ENCODE results near the gene SPATA2L.

The SPATA2L gene

DNA sequence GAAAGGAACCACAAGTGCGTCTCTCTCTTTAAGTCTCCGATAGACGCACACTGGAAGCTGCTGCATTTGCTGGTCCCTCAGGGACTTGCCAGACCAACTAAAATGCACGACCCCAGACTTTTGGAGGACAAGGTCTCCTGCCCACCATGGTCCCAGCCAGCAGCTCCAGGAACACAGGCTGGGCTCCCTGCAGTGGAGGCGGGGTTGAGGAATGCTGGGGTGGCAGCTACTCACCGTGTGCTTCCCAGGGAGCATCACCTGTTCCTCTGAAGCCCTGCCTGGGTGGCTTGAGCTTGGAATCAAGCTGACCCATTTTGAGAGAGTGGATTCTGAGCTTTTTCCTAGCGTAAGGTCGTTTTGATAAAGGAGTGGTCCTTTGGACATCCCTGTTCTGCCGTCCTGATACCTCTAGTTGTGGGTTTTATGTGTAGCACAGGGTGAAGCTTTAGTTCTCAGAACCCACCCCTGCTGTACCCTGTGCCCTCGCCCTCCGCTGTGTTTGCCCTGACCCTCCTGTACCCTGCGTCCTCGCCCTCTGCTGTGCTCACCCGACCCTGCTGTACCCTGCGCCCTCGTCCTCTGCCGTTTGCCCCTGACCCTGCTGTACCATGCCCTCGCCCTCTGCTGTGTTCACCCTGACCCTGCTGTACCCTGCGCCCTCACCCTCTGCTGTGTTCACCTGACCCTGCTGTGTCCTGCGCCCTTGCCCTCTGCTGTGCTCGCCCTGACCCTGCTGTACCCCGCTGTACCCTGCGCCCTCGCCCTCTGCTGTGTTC is 30.8 kb upstream of the SPATA2L start:
- H3K4me3 ChIP-seq (ENCODE audit: low read depth, low read length) = no peak overlapping the region
- DNase-seq (ENCODE audit: low read depth) = peak; percentile 12
- TF ChIP-seq, protein P1, sequence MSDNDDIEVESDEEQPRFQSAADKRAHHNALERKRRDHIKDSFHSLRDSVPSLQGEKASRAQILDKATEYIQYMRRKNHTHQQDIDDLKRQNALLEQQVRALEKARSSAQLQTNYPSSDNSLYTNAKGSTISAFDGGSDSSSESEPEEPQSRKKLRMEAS (IDR thresholded peaks at IDR 0.05; ENCODE audit: low read depth, low read length) = no peak
- TF ChIP-seq, protein P2, sequence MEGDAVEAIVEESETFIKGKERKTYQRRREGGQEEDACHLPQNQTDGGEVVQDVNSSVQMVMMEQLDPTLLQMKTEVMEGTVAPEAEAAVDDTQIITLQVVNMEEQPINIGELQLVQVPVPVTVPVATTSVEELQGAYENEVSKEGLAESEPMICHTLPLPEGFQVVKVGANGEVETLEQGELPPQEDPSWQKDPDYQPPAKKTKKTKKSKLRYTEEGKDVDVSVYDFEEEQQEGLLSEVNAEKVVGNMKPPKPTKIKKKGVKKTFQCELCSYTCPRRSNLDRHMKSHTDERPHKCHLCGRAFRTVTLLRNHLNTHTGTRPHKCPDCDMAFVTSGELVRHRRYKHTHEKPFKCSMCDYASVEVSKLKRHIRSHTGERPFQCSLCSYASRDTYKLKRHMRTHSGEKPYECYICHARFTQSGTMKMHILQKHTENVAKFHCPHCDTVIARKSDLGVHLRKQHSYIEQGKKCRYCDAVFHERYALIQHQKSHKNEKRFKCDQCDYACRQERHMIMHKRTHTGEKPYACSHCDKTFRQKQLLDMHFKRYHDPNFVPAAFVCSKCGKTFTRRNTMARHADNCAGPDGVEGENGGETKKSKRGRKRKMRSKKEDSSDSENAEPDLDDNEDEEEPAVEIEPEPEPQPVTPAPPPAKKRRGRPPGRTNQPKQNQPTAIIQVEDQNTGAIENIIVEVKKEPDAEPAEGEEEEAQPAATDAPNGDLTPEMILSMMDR (IDR thresholded peaks at IDR 0.05; ENCODE audit: low read depth, low read length) = no peak
- TF ChIP-seq MYC (IDR thresholded peaks at IDR 0.05; ENCODE audit: low read depth, low read length) (no peak), POLR2A (IDR thresholded peaks at IDR 0.05; ENCODE audit: extremely low read depth, insufficient read length) (no peak)

DNA sequence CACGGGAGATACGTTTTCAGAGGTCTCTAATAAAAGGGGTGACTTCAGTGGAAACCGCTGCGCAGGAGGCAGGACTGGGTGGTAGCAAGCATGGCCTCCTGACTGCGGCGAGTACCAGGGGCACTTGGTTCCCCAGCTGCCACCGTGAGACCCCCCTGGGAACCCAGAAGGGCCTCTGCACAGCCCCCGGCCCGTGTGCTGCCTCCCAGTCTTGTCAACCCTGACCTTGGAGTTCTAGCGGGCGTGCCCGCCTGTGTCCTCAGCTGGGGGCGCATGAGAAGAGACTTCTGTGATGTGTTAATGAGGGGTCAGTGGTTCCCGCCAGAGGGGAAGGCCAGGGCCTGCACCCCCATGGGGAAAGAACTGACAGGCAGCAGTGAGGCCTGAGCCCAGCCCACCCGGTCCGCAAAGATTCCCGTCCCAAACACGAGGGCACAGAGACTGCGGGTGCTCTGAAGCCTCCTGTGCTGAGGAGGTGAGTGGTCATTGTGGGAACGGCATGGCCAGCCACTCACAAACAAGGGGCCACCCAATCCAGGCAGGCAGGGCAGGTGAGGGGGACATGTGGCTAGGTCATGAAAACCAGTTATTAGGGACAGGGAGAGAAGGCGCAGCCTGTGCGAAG is 29.2 kb upstream of the SPATA2L start:
- no peak for DNase-seq (ENCODE audit: low read depth)
- H3K4me3 ChIP-seq (ENCODE audit: low read depth, low read length) = no peak overlapping the region
- TF ChIP-seq MYC (IDR thresholded peaks at IDR 0.05; ENCODE audit: low read depth, low read length) (no peak), POLR2A (IDR thresholded peaks at IDR 0.05; ENCODE audit: extremely low read depth, insufficient read length) (no peak)
- TF ChIP-seq, protein P2 (IDR thresholded peaks at IDR 0.05; ENCODE audit: low read depth, low read length) = no peak
- TF ChIP-seq, protein P1 (IDR thresholded peaks at IDR 0.05; ENCODE audit: low read depth, low read length) = no peak

- no peak for DNase-seq (ENCODE audit: low read depth)
- no peak overlapping the region for H3K4me3 ChIP-seq (ENCODE audit: low read depth, low read length)
- TF ChIP-seq, protein P2 (IDR thresholded peaks at IDR 0.05; ENCODE audit: low read depth, low read length) = no peak
- TF ChIP-seq, protein P1 (IDR thresholded peaks at IDR 0.05; ENCODE audit: low read depth, low read length) = no peak
- TF ChIP-seq POLR2A (IDR thresholded peaks at IDR 0.05; ENCODE audit: extremely low read depth, insufficient read length) = no peak
- TF ChIP-seq MYC (IDR thresholded peaks at IDR 0.05; ENCODE audit: low read depth, low read length) = no peak
These were observed 28.5 kb upstream of the SPATA2L start for GRCh38 chr16:89729863-89730593.

- DNase-seq (ENCODE audit: low read depth) = no peak
- TF ChIP-seq MYC (IDR thresholded peaks at IDR 0.05; ENCODE audit: low read depth, low read length) = no peak
- TF ChIP-seq, protein P2 (IDR thresholded peaks at IDR 0.05; ENCODE audit: low read depth, low read length) = no peak
- TF ChIP-seq, protein P1 (IDR thresholded peaks at IDR 0.05; ENCODE audit: low read depth, low read length) = no peak
- no peak overlapping the region for H3K4me3 ChIP-seq (ENCODE audit: low read depth, low read length)
These were observed 27.8 kb upstream of the SPATA2L start for GRCh38 chr16:89729293-89729692.

DNA sequence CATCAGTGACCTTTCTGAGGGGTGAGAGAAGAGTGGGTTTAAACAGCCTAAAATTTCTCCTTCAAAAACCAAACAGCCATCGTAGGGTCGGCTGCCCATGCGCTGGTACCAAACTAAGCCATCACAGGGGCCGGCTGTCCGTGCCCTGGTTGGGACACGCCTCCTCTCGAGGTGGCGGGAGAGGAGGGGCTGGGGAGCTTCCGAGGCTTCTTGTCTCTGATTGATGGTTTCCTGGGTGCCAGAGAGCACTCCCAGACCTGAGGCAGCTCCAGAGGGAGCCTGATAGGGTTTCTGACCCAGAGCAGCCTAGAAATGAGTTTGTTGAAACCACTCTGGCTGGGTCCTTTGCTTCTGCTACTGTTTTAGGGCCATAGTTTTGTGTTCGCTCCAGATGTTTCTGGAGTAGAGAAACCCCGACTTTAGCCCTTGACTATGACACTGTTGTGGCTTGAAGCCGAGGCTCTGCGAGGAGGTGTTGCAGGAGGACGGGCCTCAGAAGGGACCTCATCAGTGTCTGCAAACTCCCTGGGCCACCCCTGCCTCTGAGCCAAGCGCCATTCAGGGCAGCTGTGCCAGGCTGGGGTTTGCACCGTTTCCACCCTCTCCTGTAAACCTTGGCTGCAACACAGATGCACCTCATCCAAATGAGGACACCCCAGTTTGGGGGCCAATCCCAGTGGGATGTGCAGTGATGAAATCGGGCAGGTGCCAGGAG is 26.1 kb upstream of the SPATA2L start:
- H3K4me3 ChIP-seq (ENCODE audit: low read depth, low read length) = no peak overlapping the region
- TF ChIP-seq MYC (IDR thresholded peaks at IDR 0.05; ENCODE audit: low read depth, low read length) (no peak), POLR2A (IDR thresholded peaks at IDR 0.05; ENCODE audit: extremely low read depth, insufficient read length) (no peak)
- TF ChIP-seq, protein P2 (IDR thresholded peaks at IDR 0.05; ENCODE audit: low read depth, low read length) = no peak
- TF ChIP-seq, protein P1 (IDR thresholded peaks at IDR 0.05; ENCODE audit: low read depth, low read length) = no peak
- DNase-seq (ENCODE audit: low read depth) = no peak

All from NB4 (cell line).